Stomach (tissue), 4 donors: Measurements from ENCODE around the gene FAM221A.

Source experiments
- CTCF ChIP-seq, 7 experiments: fragments of 450-650 bp in 4 of 7; fragments of 200-600 bp in 3 of 7; sonication (generic) in 3 of 7; IDR thresholded peaks; one replicate each; pipeline ENCODE4 v1.5.1; 2016 to 2019; ENCODE audit warnings: antibody characterized with exemption in 7 of 7, control low read depth in 2 of 7, mild to moderate bottlenecking in 1 of 7
- EP300 ChIP-seq: sonication (generic); formaldehyde crosslinking; IDR thresholded peaks from one replicate; pipeline ENCODE4 v1.6.1; 2017; ENCODE audit warnings: antibody characterized with exemption
- POLR2A ChIP-seq, 4 donors: fragments of 450-650 bp; IDR thresholded peaks; one replicate each; pipeline ENCODE4 v1.6.1; 2016; ENCODE audit warnings: antibody characterized with exemption in 4 of 4, control low read depth in 2 of 4, mild to moderate bottlenecking in 1 of 4, moderate library complexity in 1 of 4
- POLR2AphosphoS5 ChIP-seq, 3 donors: sonication (generic); formaldehyde crosslinking; IDR thresholded peaks; one replicate each; pipeline ENCODE4 v1.6.1; 2016; ENCODE audit warnings: antibody characterized with exemption in 3 of 3

GRCh38 chr7:23721456-23721855 lies 41.5 kb downstream of the FAM221A start:
- no peak for TF ChIP-seq POLR2A (IDR thresholded peaks at IDR 0.05)
- no peak for TF ChIP-seq POLR2AphosphoS5 (IDR thresholded peaks at IDR 0.05)
- no peak for TF ChIP-seq CTCF (IDR thresholded peaks at IDR 0.05)
- TF ChIP-seq EP300, result no peak
